Breast epithelium (tissue), 4 donors: ENCODE results near the gene GABPB2. TPM values are rescaled to one million over a fixed set of nuclear protein-coding genes. Genes with fewer than 3 reads are reported as not detected.

Source experiments
- DNase-seq, 2 donors: peaks; one replicate each; pipeline ENCODE4 v3.0.0-alpha.2; 2019; ENCODE audit warnings: low spot score in 2 of 2
- H3K27ac ChIP-seq, 2 donors: fragments of 200-600 bp; sonication (generic) in 1 of 2; one replicate each; pipeline ENCODE4 v1.5.1; 2016 to 2019; ENCODE audit warnings: mild to moderate bottlenecking in 1 of 2
- H3K27me3 ChIP-seq, 2 donors: fragments of 200-600 bp; sonication (generic) in 1 of 2; one replicate each; pipeline versions ENCODE4 v1.5.1 to v1.6.0; 2017 to 2019; ENCODE audit warnings: control low read depth in 1 of 2, mild to moderate bottlenecking in 1 of 2
- H3K36me3 ChIP-seq: fragments of 200-600 bp; one replicate; pipeline ENCODE4 v1.5.1; 2019
- H3K4me1 ChIP-seq, 2 donors: fragments of 200-600 bp; sonication (generic); one replicate each; pipeline ENCODE4 v1.5.1; 2016 to 2019; ENCODE audit warnings: control low read depth in 1 of 2
- H3K4me3 ChIP-seq, 3 donors: fragments of 200-600 bp; sonication (generic); 1 replicate in 2 of 3; 2 replicates in 1 of 3; pipeline ENCODE4 v1.5.1; 2016 to 2019; ENCODE audit warnings: mild to moderate bottlenecking in 3 of 3, moderate library complexity in 2 of 3
- H3K9me3 ChIP-seq, 2 donors: fragments of 200-600 bp; sonication (generic) in 1 of 2; one replicate each; pipeline ENCODE4 v1.5.1; 2016 to 2019; ENCODE audit warnings: control low read depth in 1 of 2
- CTCF ChIP-seq, 3 donors: fragments of 450-650 bp; IDR thresholded peaks; one replicate each; pipeline ENCODE4 v1.5.1; 2016 to 2017; ENCODE audit warnings: antibody characterized with exemption in 3 of 3, mild to moderate bottlenecking in 3 of 3, moderate library complexity in 3 of 3
- POLR2A ChIP-seq: fragments of 450-650 bp; IDR thresholded peaks from one replicate; pipeline ENCODE4 v1.6.1; 2016; ENCODE audit warnings: antibody characterized with exemption, mild to moderate bottlenecking, moderate library complexity
- POLR2AphosphoS5 ChIP-seq, 3 donors: sonication (generic); formaldehyde crosslinking; IDR thresholded peaks; one replicate each; pipeline ENCODE4 v1.6.1; 2017; ENCODE audit warnings: antibody characterized with exemption in 3 of 3
- intact Hi-C: fragments of 100-400 bp; cut with DNase I; formaldehyde crosslinking; loops from one replicate; pipeline ENCODE4 v1.15.1; 2023; ENCODE audit warnings: low total_unique reads
- total RNA-seq, 3 donors: library from RNA; depleted of rRNA; stranded (reverse); fragments of >200 nt; gene quantifications; one replicate each; pipeline ENCODE4 v1.1.0, GENCODE V29; 2016

GABPB2 gene
- total RNA-seq, 3 donors from 2014 or later: 19.5 to 32.0 (median 20.6) TPM

- TF ChIP-seq POLR2A: no peak
- TF ChIP-seq POLR2AphosphoS5 (IDR thresholded peaks at IDR 0.05): no peak
- no peak for TF ChIP-seq CTCF (IDR thresholded peaks at IDR 0.05)
- H3K27me3 ChIP-seq: no peaks in the 10 kb centered on the region
- H3K9me3 ChIP-seq: no peaks in the 10 kb centered on the region
- no peaks in the 10 kb centered on the region for H3K4me1 ChIP-seq
- no peak overlapping the region for H3K27ac ChIP-seq
- DNase-seq: no peak
- intact Hi-C loops: no loop called here
- H3K4me3 ChIP-seq: no peak overlapping the region
- no peaks in the 10 kb centered on the region for H3K36me3 ChIP-seq
Observed at GRCh38 chr1:151158751-151159251, 88.2 kb downstream of the GABPB2 start.

GRCh38 chr1:151159373-151159772, 88.8 kb downstream of the GABPB2 start:
- Histone ChIP-seq H3K4me1 (peaks cover 3 to 5% of the 10 kb centered on the region in 2 donors), H3K36me3 (no peaks in the 10 kb centered on the region)

DNA sequence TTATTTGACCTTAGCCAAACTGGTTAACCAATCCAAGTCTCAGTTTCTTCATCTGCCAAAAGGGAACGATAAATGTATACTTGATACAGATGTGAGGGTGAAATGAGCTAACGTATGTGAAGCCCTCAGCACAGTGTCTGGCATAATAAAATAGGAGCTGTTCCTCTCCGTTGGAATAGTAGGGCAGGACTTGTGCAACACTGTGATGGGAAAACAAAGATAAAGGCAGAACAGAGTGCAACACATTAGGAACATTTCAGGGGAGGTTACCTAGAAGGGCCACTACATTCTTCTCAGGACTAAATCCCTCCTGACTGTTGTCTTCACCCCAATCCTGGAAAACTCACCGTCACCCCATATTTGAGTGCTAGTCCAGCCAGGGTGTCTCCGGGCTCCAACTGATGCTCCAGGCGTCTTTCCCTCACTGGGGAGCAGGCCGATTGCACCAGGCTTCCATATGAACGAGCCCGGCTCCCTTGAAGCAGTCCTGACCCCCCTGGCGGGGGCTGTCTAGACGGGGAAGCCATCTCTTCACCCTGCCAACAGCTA, 94.2 kb downstream of the GABPB2 start:
- peaks cover 4 to 17% of the 10 kb centered on the region in 2 donors for H3K4me1 ChIP-seq
- H3K36me3 ChIP-seq: no peaks in the 10 kb centered on the region
- no peaks in the 10 kb centered on the region for H3K9me3 ChIP-seq
- peak overlapping the region; percentile 86 to 90 for H3K27ac ChIP-seq
- H3K4me3 ChIP-seq: peak overlapping the region; percentile 67 to 82 (median 70)
- peak in 1 of 3 donors; percentile 7 for TF ChIP-seq POLR2AphosphoS5 (IDR thresholded peaks at IDR 0.05)
- no peak for TF ChIP-seq CTCF (IDR thresholded peaks at IDR 0.05)
- no peak for TF ChIP-seq POLR2A
- DNase-seq: no peak
- intact Hi-C loops: no loop called here
- H3K27me3 ChIP-seq: no peaks in the 10 kb centered on the region

More at GRCh38 chr1:151159373-151159772, 88.8 kb downstream of the GABPB2 start:
- H3K9me3 ChIP-seq: no peaks in the 10 kb centered on the region
- no peaks in the 10 kb centered on the region for H3K27me3 ChIP-seq
- no peak overlapping the region for H3K27ac ChIP-seq
- DNase-seq: no peak
- intact Hi-C loops: no loop called here
- TF ChIP-seq POLR2AphosphoS5 (IDR thresholded peaks at IDR 0.05) (no peak), POLR2A (no peak), CTCF (IDR thresholded peaks at IDR 0.05) (no peak)
- no peak overlapping the region for H3K4me3 ChIP-seq

DNA sequence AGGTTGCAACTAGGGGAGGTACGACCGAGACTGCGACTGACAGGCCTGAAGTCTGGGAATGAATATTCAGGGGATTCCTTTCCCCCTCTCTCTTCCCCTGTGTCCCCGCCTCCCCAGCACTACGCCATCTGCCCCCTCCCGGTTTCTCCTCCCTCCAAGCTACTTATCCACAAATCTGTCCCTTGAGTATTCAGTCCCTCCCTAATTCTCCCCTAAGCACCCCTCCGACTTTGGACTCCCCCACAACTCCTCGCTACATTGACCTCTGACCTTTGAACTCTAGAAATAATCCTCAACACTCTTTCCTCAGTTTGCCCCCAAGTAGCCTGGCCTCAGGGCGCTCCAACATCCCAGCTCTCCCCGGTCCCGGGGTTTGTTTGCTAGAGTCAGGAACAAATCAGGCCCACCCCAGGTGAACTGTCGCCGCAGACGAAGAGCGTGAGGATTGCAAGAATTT, 94.7 kb downstream of the GABPB2 start:
- Histone ChIP-seq H3K4me1 (peaks cover 4 to 17% of the 10 kb centered on the region in 2 donors), H3K36me3 (no peaks in the 10 kb centered on the region), H3K4me3 (peak overlapping the region; percentile 67 to 82 (median 70)), H3K27ac (peak overlapping the region; percentile 86 to 90), H3K27me3 (no peaks in the 10 kb centered on the region), H3K9me3 (no peaks in the 10 kb centered on the region)
- no peak for TF ChIP-seq CTCF (IDR thresholded peaks at IDR 0.05)
- no peak for TF ChIP-seq POLR2A
- TF ChIP-seq POLR2AphosphoS5 (IDR thresholded peaks at IDR 0.05): no peak
- DNase-seq: peak in 1 of 2 donors; percentile 41
- intact Hi-C loops: no loop called here

- H3K27ac ChIP-seq: peak within 1 kb of the TSS; percentile 86 to 90
- intact Hi-C loops: no loop called here
- TF ChIP-seq CTCF (IDR thresholded peaks at IDR 0.05): peak in 2 of 3 donors; percentile 33 to 53
- TF ChIP-seq POLR2A: no peak
- peak; percentile 97 to 99 (median 99) for TF ChIP-seq POLR2AphosphoS5 (IDR thresholded peaks at IDR 0.05)
- H3K9me3 ChIP-seq: no peaks in the 10 kb centered on the region
- H3K4me1 ChIP-seq: peaks cover 4 to 17% of the 10 kb centered on the region in 2 donors
- H3K36me3 ChIP-seq: no peaks in the 10 kb centered on the region
- peak; percentile 93 to 97 for DNase-seq
- no peaks in the 10 kb centered on the region for H3K27me3 ChIP-seq
- peak within 1 kb of the TSS; percentile 67 to 82 (median 70) for H3K4me3 ChIP-seq
Observed at GRCh38 chr1:151165738-151166504, 95.4 kb downstream of the GABPB2 start, which contains the start of the genes LYSMD1 and SCNM1. Gene LYSMD1 (minus strand): TSS chr1:151165902. CDS start chr1:151165258, 644 bp downstream. Gene SCNM1 (plus strand): TSS chr1:151166144. CDS start chr1:151166153, 9 bp downstream.
